SH-SY5Y (cell line): ENCODE results near the gene ERGIC1.

Source experiments
- GATA2 ChIP-seq: IDR thresholded peaks from 2 replicates; pipeline ENCODE4 v1.6.1; 2011; ENCODE audit warnings: mild to moderate bottlenecking, low read depth, low read length
- GATA3 ChIP-seq: IDR thresholded peaks from 2 replicates; pipeline ENCODE4 v1.6.1; 2011; ENCODE audit warnings: low read depth, mild to moderate bottlenecking, low read length, moderate library complexity

DNA sequence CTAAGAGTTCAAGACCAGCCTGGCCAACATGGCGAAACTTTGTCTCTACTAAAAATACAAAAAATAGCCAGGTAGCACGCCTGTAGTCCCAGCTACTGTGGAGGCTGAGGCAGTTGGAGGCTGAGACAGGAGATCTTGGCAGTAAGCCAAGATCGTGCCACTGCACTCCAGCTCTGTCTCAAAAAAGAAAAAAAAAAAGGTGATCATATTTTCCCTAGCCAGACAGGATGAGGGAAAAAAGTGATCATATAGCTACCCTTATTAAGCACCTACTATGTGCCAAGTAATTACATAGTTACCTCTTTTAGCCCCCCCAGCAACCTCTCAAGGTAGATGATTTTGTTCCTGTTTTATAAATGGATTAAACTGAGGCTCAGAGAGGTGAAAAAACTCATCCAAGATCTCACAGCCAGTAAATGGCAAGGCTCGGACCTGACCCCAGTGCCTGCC, 107.0 kb downstream of the ERGIC1 start:
- TF ChIP-seq GATA2 (no peak), GATA3 (no peak)
